OCI-M2 (cell line): ENCODE measurements around the gene SMARCA4.

Experiments used
- DNase-seq: peaks from one replicate; lab custom pipeline; 2025; ENCODE audit not compliant: unreplicated experiment; lab: John Stamatoyannopoulos, UW

SMARCA4 gene

GRCh38 chr19:11033251-11033650 lies 72.4 kb downstream of the SMARCA4 start:
- no peak for DNase-seq

- no peak for DNase-seq
These were observed 72.9 kb downstream of the SMARCA4 start for GRCh38 chr19:11033763-11034162.

- no peak for DNase-seq
These were observed 73.8 kb downstream of the SMARCA4 start for GRCh38 chr19:11034449-11035213.

GRCh38 chr19:11035441-11036377 lies 74.9 kb downstream of the SMARCA4 start:
- DNase-seq, result peak; percentile 98

DNA sequence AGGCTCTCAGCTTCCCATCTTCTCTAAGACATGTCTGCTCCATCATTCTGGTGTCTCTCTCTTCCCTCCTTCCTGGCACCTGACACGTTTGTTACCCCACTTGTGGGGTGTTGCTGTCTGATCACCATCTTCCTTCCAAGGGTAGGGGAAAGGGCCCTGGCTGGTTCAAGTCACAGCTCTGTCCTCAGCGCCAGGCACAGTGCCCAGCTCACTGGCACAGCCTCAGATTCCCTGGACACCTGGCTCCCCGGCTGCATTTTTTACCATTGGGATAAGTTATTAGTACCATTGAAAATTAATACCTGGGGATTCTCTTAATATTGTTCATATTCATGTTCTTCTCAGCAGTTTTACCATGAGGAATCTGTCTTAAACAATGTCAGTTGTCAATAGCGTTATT lies 77.7 kb downstream of the SMARCA4 start:
- DNase-seq, result no peak

GRCh38 chr19:11041194-11041593 lies 80.4 kb downstream of the SMARCA4 start:
- DNase-seq, result no peak

- DNase-seq, result no peak
These were observed 81.3 kb downstream of the SMARCA4 start for GRCh38 chr19:11041966-11042627.

GRCh38 chr19:11044431-11044830 lies 83.6 kb downstream of the SMARCA4 start:
- no peak for DNase-seq

DNA sequence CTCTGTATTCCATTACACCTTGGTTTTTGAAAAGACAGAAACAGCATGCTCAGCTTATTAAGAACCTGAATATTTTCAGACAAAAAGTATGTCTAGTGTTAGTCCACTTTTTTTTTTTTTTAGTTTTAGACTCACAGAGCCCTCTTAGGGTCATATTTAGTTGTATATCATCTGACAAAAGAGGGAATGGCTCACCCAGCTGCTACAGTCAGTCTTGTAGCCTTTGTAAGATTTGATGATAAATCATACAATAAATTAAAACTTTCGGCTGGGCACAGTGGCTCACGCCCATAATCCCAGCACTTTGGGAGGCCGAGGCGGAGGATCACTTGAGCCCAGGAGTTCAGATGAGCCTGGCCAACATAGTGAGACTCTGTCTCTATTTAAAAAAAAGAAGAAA lies 84.7 kb downstream of the SMARCA4 start:
- DNase-seq, result no peak

GRCh38 chr19:11046605-11047354 lies 86.0 kb downstream of the SMARCA4 start:
- DNase-seq, result no peak

- DNase-seq, result no peak
These were observed 87.0 kb downstream of the SMARCA4 start for GRCh38 chr19:11047866-11048265.

- no peak for DNase-seq
These were observed 89.7 kb downstream of the SMARCA4 start for GRCh38 chr19:11050323-11051114.

DNA sequence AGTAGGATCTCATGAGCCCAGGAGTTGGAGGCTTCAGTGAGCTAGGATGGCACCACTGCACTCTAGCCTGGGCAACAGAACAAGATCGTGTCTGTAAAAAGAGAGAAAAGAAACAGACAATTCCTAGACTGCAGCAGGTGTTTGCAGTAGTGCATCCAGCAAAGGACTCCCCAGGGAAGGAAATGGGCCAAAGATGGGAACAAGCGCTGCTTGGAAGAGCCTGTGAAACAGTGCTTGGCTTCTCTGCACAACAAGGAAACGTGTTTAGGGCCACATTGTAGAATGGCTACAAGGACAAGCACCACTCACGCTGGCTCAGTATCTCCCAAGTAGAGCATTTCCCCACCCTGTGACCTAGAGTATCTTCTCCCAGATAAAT lies 93.0 kb downstream of the SMARCA4 start:
- no peak for DNase-seq

- DNase-seq, result no peak
These were observed 93.4 kb downstream of the SMARCA4 start for GRCh38 chr19:11054200-11054599.

DNA sequence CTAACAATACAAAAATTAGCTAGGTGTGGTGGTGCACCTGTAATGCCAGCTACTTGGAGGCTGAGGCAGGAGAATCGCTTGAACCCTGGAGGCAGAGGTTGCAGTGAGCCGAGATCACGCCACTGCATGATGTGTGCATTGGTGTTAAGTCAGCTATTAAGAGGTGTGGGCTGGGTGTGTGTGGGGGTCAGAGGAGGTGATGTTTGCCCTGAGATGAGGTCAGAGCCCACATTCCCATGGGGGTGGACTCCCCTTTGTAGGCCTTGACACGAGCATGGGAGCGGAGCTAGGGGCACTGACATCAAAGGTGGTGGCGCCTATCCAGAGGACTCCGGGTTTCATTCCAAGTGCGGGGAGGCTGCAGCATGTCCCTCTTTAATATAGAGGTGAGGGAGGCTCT lies 93.8 kb downstream of the SMARCA4 start:
- no peak for DNase-seq

DNA sequence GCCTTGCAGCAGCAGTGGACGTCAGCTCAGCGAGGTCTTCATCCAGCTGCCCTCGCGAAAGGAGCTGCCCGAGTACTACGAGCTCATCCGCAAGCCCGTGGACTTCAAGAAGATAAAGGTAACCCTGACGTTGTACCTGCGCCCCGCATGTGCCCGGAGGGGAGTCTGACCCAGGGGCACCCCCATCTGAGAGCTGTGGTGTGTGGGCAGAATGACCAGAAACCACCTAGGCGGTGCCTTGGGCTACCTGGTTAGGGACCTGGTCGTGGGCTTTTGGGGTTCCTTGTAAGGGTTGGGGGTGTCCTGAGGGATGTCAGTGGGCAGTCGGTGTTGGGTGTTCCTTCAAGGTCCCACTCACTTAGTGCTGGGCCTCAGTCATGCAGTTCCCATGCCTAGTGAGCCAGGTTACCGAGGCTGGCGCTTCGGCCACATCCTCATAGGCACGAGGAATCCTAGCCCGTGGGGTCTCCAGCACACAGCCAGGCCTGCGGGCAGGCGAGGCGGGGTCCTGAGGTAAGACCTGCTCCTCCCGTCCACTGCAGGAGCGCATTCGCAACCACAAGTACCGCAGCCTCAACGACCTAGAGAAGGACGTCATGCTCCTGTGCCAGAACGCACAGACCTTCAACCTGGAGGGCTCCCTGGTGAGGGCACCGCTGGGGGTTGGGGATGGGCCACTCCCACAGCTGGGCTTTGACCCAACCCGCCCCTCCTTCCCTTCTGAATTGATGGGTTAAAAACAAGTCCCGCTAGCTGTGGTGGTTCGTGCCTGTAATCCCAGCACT lies 97.6 kb downstream of the SMARCA4 start:
- no peak for DNase-seq

GRCh38 chr19:11059511-11060358 lies 98.9 kb downstream of the SMARCA4 start:
- DNase-seq, result no peak

GRCh38 chr19:11061952-11062351 lies 101.1 kb downstream of the SMARCA4 start:
- no peak for DNase-seq
